HCT116 (cell line): Measurements from ENCODE around the gene TOM1. TPM values are rescaled to one million over a fixed set of nuclear protein-coding genes. Genes with fewer than 3 reads are reported as not detected.

ENCODE experiments used
- ATAC-seq: fragments of 200-7000 bp; cut with Tn5 transposase; 2 replicates; pipeline ENCODE4 v1.9.1; 2020; ENCODE audit warnings: mild to moderate bottlenecking, moderate library complexity
- BruUV-seq: library from RNA; stranded (reverse); fragments of 400-500 nt; replicated peaks from 2 replicates; lab custom pipeline; 2021; lab: Mats Ljungman, UMichigan
- CTCF ChIA-PET: fragments of 300-600 bp; sonication (Branson Sonifier 250); formaldehyde crosslinking; loops from one replicate; lab custom pipeline; 2021; ENCODE audit warnings: antibody characterized with exemption; lab: Charles Lee
- POLR2A ChIA-PET: fragments of 300-600, 350-600 bp; sonication (Branson Sonifier 250); formaldehyde crosslinking; loops from one replicate; lab custom pipeline; 2021; ENCODE audit warnings: antibody characterized with exemption; lab: Charles Lee
- RAD21 ChIA-PET, 2 experiments: fragments of 300-600 bp; sonication (Branson Sonifier 250); formaldehyde crosslinking; loops; one replicate each; lab custom pipeline; 2023; ENCODE audit warnings: low total read pairs in 2 of 2; ENCODE audit not compliant: uncharacterized antibody in 2 of 2, unreplicated experiment in 2 of 2, low non-redundant PET in 1 of 2; lab: Charles Lee
- DNase-seq: peaks from one replicate; pipeline ENCODE4 v3.0.0-alpha.2; 2010; ENCODE audit warnings: low read depth, low spot score
- H2AFZ ChIP-seq: fragments of 200-600 bp; shearing (Covaris generic), sonication (generic); 2 replicates; pipeline ENCODE4 v1.6.1; 2017; ENCODE audit warnings: low read depth, mixed run types, mixed read lengths, antibody characterized with exemption, low read length; ENCODE audit not compliant: poor library complexity, severe bottlenecking
- H3K27ac ChIP-seq: 2 replicates; pipeline ENCODE4 v1.5.1; 2012; ENCODE audit warnings: low read depth, low read length
- H3K27me3 ChIP-seq: fragments of 200-600 bp; sonication (generic); 2 replicates; pipeline ENCODE4 v1.6.1; 2016; ENCODE audit warnings: mixed run types, low read length, mixed read lengths; ENCODE audit not compliant: insufficient read depth
- H3K36me3 ChIP-seq, 2 experiments: fragments of 200-500 bp in 1 of 2; fragments of 200-600 bp in 1 of 2; sonication (Bioruptor generic) in 1 of 2; sonication (generic) in 1 of 2; 2 replicates each; pipeline versions ENCODE4 v1.5.1 to v1.6.1; 2014 to 2016; ENCODE audit warnings: low read length in 2 of 2, inconsistent platforms in 1 of 2, mixed read lengths in 1 of 2, mixed run types in 1 of 2; ENCODE audit not compliant: insufficient read depth in 2 of 2, control insufficient read depth in 1 of 2
- H3K4me1 ChIP-seq, 2 experiments: fragments of 200-600 bp in 1 of 2; sonication (generic) in 1 of 2; 2 replicates each; pipeline versions ENCODE4 v1.5.1 to v1.6.1; 2012 to 2017; ENCODE audit warnings: low read length in 2 of 2, inconsistent platforms in 1 of 2, mild to moderate bottlenecking in 1 of 2, mixed read lengths in 1 of 2, mixed run types in 1 of 2, moderate library complexity in 1 of 2; ENCODE audit not compliant: insufficient read depth in 2 of 2, control insufficient read depth in 1 of 2
- H3K4me2 ChIP-seq: fragments of 200-600 bp; sonication (generic); 2 replicates; pipeline ENCODE4 v1.6.1; 2017; ENCODE audit warnings: mixed run types, low read length, mixed read lengths
- H3K4me3 ChIP-seq, 2 experiments: fragments of 200-600 bp in 1 of 2; sonication (generic) in 1 of 2; replicated peaks in 1 of 2; 2 replicates each; pipeline ENCODE4 v1.5.1; 2011 to 2016; ENCODE audit warnings: low read length in 2 of 2, control low read depth in 1 of 2, low read depth in 1 of 2, mild to moderate bottlenecking in 1 of 2, mixed read lengths in 1 of 2, mixed run types in 1 of 2
- H3K79me2 ChIP-seq: fragments of 200-600 bp; sonication (generic); 2 replicates; pipeline ENCODE4 v1.6.1; 2017; ENCODE audit warnings: mild to moderate bottlenecking, mixed run types, low read length, moderate library complexity, mixed read lengths; ENCODE audit not compliant: insufficient read depth
- H3K9ac ChIP-seq: fragments of 200-600 bp; sonication (generic); 2 replicates; pipeline ENCODE4 v1.6.1; 2016; ENCODE audit warnings: low read length, mixed read lengths
- H3K9me2 ChIP-seq: fragments of 200-600 bp; sonication (generic), shearing (Covaris generic); 2 replicates; pipeline ENCODE4 v1.6.1; 2017; ENCODE audit warnings: mixed run types, mild to moderate bottlenecking, moderate library complexity; ENCODE audit not compliant: insufficient read depth
- H3K9me3 ChIP-seq, 2 experiments: fragments of 200-500 bp in 1 of 2; fragments of 200-600 bp in 1 of 2; sonication (Bioruptor generic) in 1 of 2; sonication (generic) in 1 of 2; 2 replicates each; pipeline ENCODE4 v1.6.1; 2014 to 2017; ENCODE audit warnings: low read length in 2 of 2, mixed read lengths in 2 of 2, inconsistent platforms in 1 of 2, low read depth in 1 of 2, mild to moderate bottlenecking in 1 of 2, mixed run types in 1 of 2, moderate library complexity in 1 of 2; ENCODE audit not compliant: control insufficient read depth in 1 of 2, insufficient read depth in 1 of 2
- H4K20me1 ChIP-seq: fragments of 200-600 bp; sonication (generic), shearing (Covaris generic); 2 replicates; pipeline ENCODE4 v1.6.1; 2017; ENCODE audit warnings: mixed run types, mild to moderate bottlenecking, moderate library complexity; ENCODE audit not compliant: insufficient read depth
- CBX3 ChIP-seq: IDR thresholded peaks from 2 replicates; pipeline ENCODE4 v1.6.1; 2012; ENCODE audit warnings: low read depth
- CEBPB ChIP-seq: IDR thresholded peaks from 2 replicates; pipeline ENCODE4 v1.6.1; 2012; ENCODE audit warnings: low read depth
- EGR1 ChIP-seq: IDR thresholded peaks from 2 replicates; pipeline ENCODE4 v1.6.1; 2012; ENCODE audit warnings: low read depth
- EZH2 ChIP-seq: fragments of 200-600 bp; sonication (generic); IDR thresholded peaks from 2 replicates; pipeline ENCODE4 v1.6.1; 2017; ENCODE audit warnings: antibody characterized with exemption, mixed run types
- FOSL1 ChIP-seq: IDR thresholded peaks from 2 replicates; pipeline ENCODE4 v1.6.1; 2012; ENCODE audit warnings: low read depth
- JUND ChIP-seq: IDR thresholded peaks from 2 replicates; pipeline ENCODE4 v1.6.1; 2012
- POLR2AphosphoS5 ChIP-seq: IDR thresholded peaks from 2 replicates; pipeline ENCODE4 v1.6.1; 2011; ENCODE audit warnings: mild to moderate bottlenecking, low read depth, low read length, moderate library complexity
- RAD21 ChIP-seq: IDR thresholded peaks from 2 replicates; pipeline ENCODE4 v1.6.1; 2012; ENCODE audit warnings: low read depth, mild to moderate bottlenecking
- REST ChIP-seq: IDR thresholded peaks from 2 replicates; pipeline ENCODE4 v1.6.1; 2012; ENCODE audit warnings: low read depth
- SIN3A ChIP-seq: IDR thresholded peaks from 2 replicates; pipeline ENCODE4 v1.6.1; 2012; ENCODE audit warnings: low read depth
- SP1 ChIP-seq: IDR thresholded peaks from 2 replicates; pipeline ENCODE4 v1.6.1; 2012; ENCODE audit warnings: low read depth
- SRF ChIP-seq: IDR thresholded peaks from 2 replicates; pipeline ENCODE4 v1.6.1; 2012; ENCODE audit warnings: low read depth
- TCF7L2 ChIP-seq: IDR thresholded peaks from 2 replicates; pipeline ENCODE4 v1.7.0; 2011; ENCODE audit warnings: borderline replicate concordance, inconsistent platforms; ENCODE audit not compliant: insufficient read depth, insufficient read length; ENCODE audit errors: extremely low read depth
- ZFX ChIP-seq: fragments of 450-650 bp; IDR thresholded peaks from 2 replicates; pipeline ENCODE4 v1.6.1; 2017
- intact Hi-C: fragments of 100-400 bp; cut with micrococcal nuclease; formaldehyde crosslinking; loops from 2 replicates; pipeline ENCODE4 v1.10.0; 2022
- total RNA-seq: library from RNA; stranded (reverse); gene quantifications from one replicate; pipeline ENCODE4 v1.2.1, GENCODE V29; 2021; ENCODE audit not compliant: unreplicated experiment

The TOM1 gene
- total RNA-seq, 1 experiment from 2014 or later, result 18.0 TPM

GRCh38 chr22:35333220-35333619 lies 33.5 kb downstream of the TOM1 start:
- ChIA-PET POLR2A (no interaction called here), RAD21 (no interaction called here), CTCF (no interaction called here)
- Histone ChIP-seq H3K9ac (no peak overlapping the region), H3K4me2 (no peak overlapping the region), H3K4me3 (no peak overlapping the region), H3K27me3 (no peaks in the 10 kb centered on the region), H3K27ac (no peak overlapping the region), H3K36me3 (no peaks in the 10 kb centered on the region), H2AFZ (no peak overlapping the region), H3K79me2 (no peaks in the 10 kb centered on the region), H3K9me3 (no peaks in the 10 kb centered on the region), H3K9me2 (no peaks in the 10 kb centered on the region), H3K4me1 (no peaks in the 10 kb centered on the region), H4K20me1 (no peaks in the 10 kb centered on the region)
- BruUV-seq, result no TSS peak
- no peak for ATAC-seq
- DNase-seq, result no peak
- intact Hi-C loops, result no loop called here
- TF ChIP-seq EZH2, result no peak
- no peak for TF ChIP-seq CBX3
- no peak for TF ChIP-seq EGR1

- CTCF ChIA-PET, result no interaction called here
- BruUV-seq, result no TSS peak
Measured at GRCh38 chr22:35334004-35334403, 34.3 kb downstream of the TOM1 start.

GRCh38 chr22:35335468-35335867 lies 35.8 kb downstream of the TOM1 start:
- no peaks in the 10 kb centered on the region for H3K9me2 ChIP-seq
- H3K36me3 ChIP-seq, result no peaks in the 10 kb centered on the region
- no peak overlapping the region for H2AFZ ChIP-seq
- no peak overlapping the region for H3K4me3 ChIP-seq
- ATAC-seq (peak; percentile 41; the same call in 1 of the 2 replicates), DNase-seq (no peak)
- BruUV-seq, result no TSS peak
- no peaks in the 10 kb centered on the region for H3K79me2 ChIP-seq
- H3K4me1 ChIP-seq, result no peaks in the 10 kb centered on the region
- ChIA-PET RAD21 (no interaction called here), CTCF (no interaction called here), POLR2A (no interaction called here)
- H3K4me2 ChIP-seq, result no peak overlapping the region
- H3K27me3 ChIP-seq, result no peaks in the 10 kb centered on the region
- H4K20me1 ChIP-seq, result no peaks in the 10 kb centered on the region
- H3K9ac ChIP-seq, result no peak overlapping the region
- intact Hi-C loops, result no loop called here
- no peak overlapping the region for H3K27ac ChIP-seq
- H3K9me3 ChIP-seq, result no peaks in the 10 kb centered on the region
- TF ChIP-seq RAD21 (no peak), TCF7L2 (no peak), POLR2AphosphoS5 (no peak), SP1 (no peak), ZFX (no peak), SIN3A (no peak), CEBPB (no peak), REST (no peak), EGR1 (no peak), FOSL1 (no peak), SRF (no peak)

More at GRCh38 chr22:35334004-35334403, 34.3 kb downstream of the TOM1 start:
- Histone ChIP-seq H3K4me3 (no peak overlapping the region), H3K9me3 (no peaks in the 10 kb centered on the region), H3K36me3 (no peaks in the 10 kb centered on the region), H3K79me2 (no peaks in the 10 kb centered on the region), H3K9me2 (no peaks in the 10 kb centered on the region), H2AFZ (no peak overlapping the region), H3K9ac (no peak overlapping the region), H3K4me2 (no peak overlapping the region), H3K4me1 (no peaks in the 10 kb centered on the region), H3K27me3 (no peaks in the 10 kb centered on the region), H4K20me1 (no peaks in the 10 kb centered on the region), H3K27ac (no peak overlapping the region)
- DNase-seq (no peak), ATAC-seq (no peak)
- intact Hi-C loops, result no loop called here
- POLR2A ChIA-PET, result no interaction called here
- RAD21 ChIA-PET, result no interaction called here
- TF ChIP-seq JUND, result no peak
- TF ChIP-seq FOSL1, result no peak
